ENCODE data around the gene MRPL14.
"Not testable (repeated sequence)": the region's sequence is repeated elsewhere in the genome, so short reads cannot be mapped to it uniquely, and the experiment has no call there.

- TF ChIP-seq, protein P1, sequence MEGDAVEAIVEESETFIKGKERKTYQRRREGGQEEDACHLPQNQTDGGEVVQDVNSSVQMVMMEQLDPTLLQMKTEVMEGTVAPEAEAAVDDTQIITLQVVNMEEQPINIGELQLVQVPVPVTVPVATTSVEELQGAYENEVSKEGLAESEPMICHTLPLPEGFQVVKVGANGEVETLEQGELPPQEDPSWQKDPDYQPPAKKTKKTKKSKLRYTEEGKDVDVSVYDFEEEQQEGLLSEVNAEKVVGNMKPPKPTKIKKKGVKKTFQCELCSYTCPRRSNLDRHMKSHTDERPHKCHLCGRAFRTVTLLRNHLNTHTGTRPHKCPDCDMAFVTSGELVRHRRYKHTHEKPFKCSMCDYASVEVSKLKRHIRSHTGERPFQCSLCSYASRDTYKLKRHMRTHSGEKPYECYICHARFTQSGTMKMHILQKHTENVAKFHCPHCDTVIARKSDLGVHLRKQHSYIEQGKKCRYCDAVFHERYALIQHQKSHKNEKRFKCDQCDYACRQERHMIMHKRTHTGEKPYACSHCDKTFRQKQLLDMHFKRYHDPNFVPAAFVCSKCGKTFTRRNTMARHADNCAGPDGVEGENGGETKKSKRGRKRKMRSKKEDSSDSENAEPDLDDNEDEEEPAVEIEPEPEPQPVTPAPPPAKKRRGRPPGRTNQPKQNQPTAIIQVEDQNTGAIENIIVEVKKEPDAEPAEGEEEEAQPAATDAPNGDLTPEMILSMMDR (IDR thresholded peaks at IDR 0.05): not testable (repeated sequence)
- not testable (repeated sequence) for TF ChIP-seq POLR2A (IDR thresholded peaks at IDR 0.05)
Observed at GRCh38 chr6:44095243-44095623, 32.0 kb downstream of the MRPL14 start.

All from esophagus squamous epithelium (tissue), 4 donors.